Ishikawa (cell line): Measurements from ENCODE around the gene MAK.

Source experiments
- CEBPB ChIP-seq: IDR thresholded peaks from 2 replicates; pipeline ENCODE4 v1.6.1; 2012
- EP300 ChIP-seq: IDR thresholded peaks from 2 replicates; pipeline ENCODE4 v1.6.1; 2012; ENCODE audit warnings: borderline replicate concordance
- FOXM1 ChIP-seq: IDR thresholded peaks from 2 replicates; pipeline ENCODE4 v1.6.1; 2012; ENCODE audit warnings: low read depth, borderline replicate concordance
- MAX ChIP-seq: IDR thresholded peaks from 2 replicates; pipeline ENCODE4 v1.6.1; 2012
- NFIC ChIP-seq: IDR thresholded peaks from 2 replicates; pipeline ENCODE4 v1.6.1; 2012
- TAF1 ChIP-seq: IDR thresholded peaks from 2 replicates; pipeline ENCODE4 v1.6.1; 2012; ENCODE audit warnings: low read depth, mild to moderate bottlenecking
- TCF12 ChIP-seq: IDR thresholded peaks from 2 replicates; pipeline ENCODE4 v1.6.1; 2012; ENCODE audit warnings: low read depth
- TEAD4 ChIP-seq: IDR thresholded peaks from 2 replicates; pipeline ENCODE4 v1.6.1; 2012
- USF1 ChIP-seq: IDR thresholded peaks from 2 replicates; pipeline ENCODE4 v1.6.1; 2012

GRCh38 chr6:10756085-10756484, 82.3 kb downstream of the MAK start:
- no peak for TF ChIP-seq NFIC
- no peak for TF ChIP-seq FOXM1
- TF ChIP-seq MAX = no peak
- TF ChIP-seq TEAD4 = no peak
- no peak for TF ChIP-seq EP300
- no peak for TF ChIP-seq TCF12
- no peak for TF ChIP-seq TAF1
- TF ChIP-seq USF1 = no peak
- TF ChIP-seq CEBPB = no peak
